H1 (cell line): ENCODE results near the gene CIT. TPM values are rescaled to one million over a fixed set of nuclear protein-coding genes. Genes with fewer than 3 reads are reported as not detected.

ENCODE experiments used
- CTCF ChIA-PET: fragments of 300-600 bp; sonication (Branson Sonifier 250); formaldehyde crosslinking; loops from one replicate; lab custom pipeline; 2021; ENCODE audit not compliant: partially characterized antibody; lab: Charles Lee
- POLR2A ChIA-PET: fragments of 300-600 bp; sonication (Branson Sonifier 250); formaldehyde crosslinking; loops from one replicate; lab custom pipeline; 2021; ENCODE audit warnings: inconsistent platforms; ENCODE audit not compliant: partially characterized antibody; lab: Charles Lee
- DNase-seq, 2 experiments: peaks; one replicate each; pipeline versions ENCODE4 v3.0.0 to v3.0.0-alpha.2; 2010 to 2022; ENCODE audit warnings: low spot score in 2 of 2, low read depth in 1 of 2, mixed read lengths in 1 of 2
- FAIRE-seq: peaks from 2 replicates; lab custom pipeline; 2011; peaks lifted over from hg19 to GRCh38; lab: Jason Lieb, UNC
- H2AFZ ChIP-seq: 2 replicates; pipeline ENCODE4 v1.8.1; 2012; ENCODE audit warnings: low read length, inconsistent platforms
- H2AK5ac ChIP-seq: 2 replicates; pipeline ENCODE4 v1.6.1; 2013; ENCODE audit warnings: low read depth, low read length
- H2BK120ac ChIP-seq: replicated peaks from 2 replicates; pipeline ENCODE3; 2013; ENCODE audit warnings: low read depth, low read length, inconsistent platforms
- H2BK12ac ChIP-seq: 2 replicates; pipeline ENCODE4 v1.6.1; 2013; ENCODE audit warnings: low read depth, low read length
- H2BK15ac ChIP-seq: 2 replicates; pipeline ENCODE4 v1.6.1; 2013; ENCODE audit warnings: low read length
- H2BK20ac ChIP-seq: 2 replicates; pipeline ENCODE4 v1.6.1; 2013; ENCODE audit warnings: low read length
- H2BK5ac ChIP-seq: 2 replicates; pipeline ENCODE4 v1.6.1; 2013; ENCODE audit warnings: low read depth, low read length
- H3K14ac ChIP-seq: 2 replicates; pipeline ENCODE4 v1.6.1; 2013; ENCODE audit warnings: inconsistent platforms; ENCODE audit not compliant: insufficient read length
- H3K18ac ChIP-seq: 2 replicates; pipeline ENCODE4 v1.6.1; 2013; ENCODE audit warnings: low read length; ENCODE audit errors: extremely low read depth
- H3K23ac ChIP-seq: 2 replicates; pipeline ENCODE4 v1.6.1; 2013; ENCODE audit warnings: inconsistent platforms; ENCODE audit not compliant: insufficient read length
- H3K23me2 ChIP-seq: 2 replicates; pipeline ENCODE4 v1.6.1; 2013; ENCODE audit warnings: low read depth, low read length
- H3K27ac ChIP-seq: 2 replicates; pipeline ENCODE4 v1.6.1; 2011; ENCODE audit warnings: low read depth, low read length, inconsistent platforms
- H3K27me3 ChIP-seq, 4 experiments: replicated peaks in 1 of 4; 1 replicate in 1 of 4; 2 replicates in 3 of 4; pipeline versions ENCODE4 v1.6.1 to v1.8.1; 2011 to 2013; ENCODE audit warnings: low read length in 3 of 4, mild to moderate bottlenecking in 3 of 4, inconsistent platforms in 2 of 4, mixed read lengths in 2 of 4, moderate library complexity in 1 of 4; ENCODE audit not compliant: control insufficient read depth in 3 of 4, insufficient read depth in 3 of 4; ENCODE audit errors: extremely low read depth in 1 of 4
- H3K36me3 ChIP-seq, 4 experiments: 2 replicates each; pipeline versions ENCODE4 v1.6.1 to v1.8.1; 2011 to 2013; ENCODE audit warnings: mild to moderate bottlenecking in 4 of 4, low read length in 3 of 4, moderate library complexity in 2 of 4, control low read depth in 1 of 4, inconsistent platforms in 1 of 4; ENCODE audit not compliant: insufficient read depth in 4 of 4, control insufficient read depth in 2 of 4
- H3K4ac ChIP-seq: replicated peaks from 2 replicates; pipeline ENCODE3; 2013; ENCODE audit warnings: low read length, low read depth, mixed read lengths, inconsistent platforms; ENCODE audit not compliant: insufficient read length
- H3K4me1 ChIP-seq, 4 experiments: replicated peaks in 1 of 4; 1 replicate in 1 of 4; 2 replicates in 3 of 4; pipeline versions ENCODE4 v1.6.1 to v1.8.1; 2011 to 2013; ENCODE audit warnings: low read length in 3 of 4, inconsistent platforms in 2 of 4, mixed read lengths in 1 of 4; ENCODE audit not compliant: insufficient read depth in 4 of 4, control insufficient read depth in 3 of 4
- H3K4me2 ChIP-seq, 2 experiments: 2 replicates each; pipeline versions ENCODE4 v1.6.1 to v1.8.1; 2011 to 2013; ENCODE audit warnings: low read depth in 2 of 2, low read length in 2 of 2, control low read depth in 1 of 2, inconsistent platforms in 1 of 2, mild to moderate bottlenecking in 1 of 2; ENCODE audit not compliant: insufficient read depth in 1 of 2
- H3K4me3 ChIP-seq, 4 experiments: fragments of 200-600, 300-600 bp in 1 of 4; sonication (generic), shearing (Covaris generic), sonication (Bioruptor Twin) in 1 of 4; 2 replicates each; pipeline versions ENCODE4 v1.5.1 to v1.8.1; 2011 to 2016; ENCODE audit warnings: low read length in 4 of 4, low read depth in 3 of 4, control low read depth in 2 of 4, inconsistent platforms in 2 of 4, mild to moderate bottlenecking in 2 of 4, mixed read lengths in 1 of 4, moderate library complexity in 1 of 4; ENCODE audit not compliant: insufficient read depth in 2 of 4; ENCODE audit errors: extremely low read depth in 1 of 4
- H3K56ac ChIP-seq: replicated peaks from 2 replicates; pipeline ENCODE3; 2013; ENCODE audit warnings: low read depth, mild to moderate bottlenecking, mixed read lengths, low read length, inconsistent platforms; ENCODE audit not compliant: insufficient read length
- H3K79me1 ChIP-seq: 2 replicates; pipeline ENCODE4 v1.6.1; 2013; ENCODE audit warnings: low read depth, low read length, control low read depth
- H3K79me2 ChIP-seq, 2 experiments: 2 replicates each; pipeline versions ENCODE4 v1.6.1 to v1.8.1; 2012 to 2013; ENCODE audit warnings: low read length in 2 of 2, mild to moderate bottlenecking in 2 of 2, inconsistent platforms in 1 of 2; ENCODE audit not compliant: insufficient read depth in 2 of 2, control insufficient read depth in 1 of 2
- H3K9ac ChIP-seq, 4 experiments: replicated peaks in 1 of 4; 1 replicate in 1 of 4; 2 replicates in 3 of 4; pipeline versions ENCODE4 v1.6.1 to v1.8.1; 2011 to 2013; ENCODE audit warnings: low read depth in 3 of 4, low read length in 3 of 4, control low read depth in 2 of 4, mild to moderate bottlenecking in 2 of 4, moderate library complexity in 2 of 4, inconsistent platforms in 1 of 4; ENCODE audit errors: extremely low read depth in 1 of 4
- H3K9me3 ChIP-seq, 2 experiments: 2 replicates each; pipeline versions ENCODE4 v1.6.1 to v1.8.1; 2012 to 2013; ENCODE audit warnings: mild to moderate bottlenecking in 2 of 2, moderate library complexity in 2 of 2, control low read depth in 1 of 2, inconsistent platforms in 1 of 2, low read depth in 1 of 2, low read length in 1 of 2, mixed read lengths in 1 of 2; ENCODE audit not compliant: insufficient read depth in 2 of 2
- H4K20me1 ChIP-seq, 2 experiments: replicated peaks in 1 of 2; 2 replicates each; pipeline versions ENCODE3 to v1.8.1; 2011 to 2013; ENCODE audit warnings: inconsistent platforms in 2 of 2, low read length in 2 of 2, mild to moderate bottlenecking in 1 of 2; ENCODE audit not compliant: insufficient read depth in 2 of 2, control insufficient read depth in 1 of 2
- H4K5ac ChIP-seq: 2 replicates; pipeline ENCODE4 v1.6.1; 2013; ENCODE audit warnings: low read length, low read depth, mixed read lengths, inconsistent platforms; ENCODE audit not compliant: insufficient read length
- H4K8ac ChIP-seq: 2 replicates; pipeline ENCODE4 v1.8.0; 2013; ENCODE audit warnings: mild to moderate bottlenecking, moderate library complexity, low read length, inconsistent platforms; ENCODE audit not compliant: insufficient read depth; ENCODE audit errors: extremely low read depth
- H4K91ac ChIP-seq: replicated peaks from 2 replicates; pipeline ENCODE3; 2013; ENCODE audit warnings: low read length, mixed read lengths, inconsistent platforms; ENCODE audit not compliant: insufficient read length
- ASH2L ChIP-seq: fragments of 200-600, 300-600 bp; sonication (generic); IDR thresholded peaks from one replicate; pipeline ENCODE4 v1.7.1; 2017; ENCODE audit warnings: low read length
- CHD2 ChIP-seq: IDR thresholded peaks from 2 replicates; pipeline ENCODE4 v1.6.1; 2012; ENCODE audit warnings: low read length, improper control_type of control experiment
- JUN ChIP-seq: IDR thresholded peaks from 2 replicates; pipeline ENCODE4 v1.6.1; 2011; ENCODE audit warnings: low read depth, mild to moderate bottlenecking, improper control_type of control experiment, low read length
- MAFK ChIP-seq: IDR thresholded peaks from 2 replicates; pipeline ENCODE4 v1.6.1; 2012; ENCODE audit warnings: low read depth, mild to moderate bottlenecking, improper control_type of control experiment, low read length
- NRF1 ChIP-seq: IDR thresholded peaks from 2 replicates; pipeline ENCODE4 v1.6.1; 2011; ENCODE audit warnings: mild to moderate bottlenecking, low read depth, low read length, improper control_type of control experiment
- PHF8 ChIP-seq: fragments of 200-600 bp; sonication (generic); conservative IDR thresholded peaks from 2 replicates; pipeline ENCODE4 v1.7.1; 2012; ENCODE audit warnings: low read depth, mild to moderate bottlenecking, inconsistent platforms, low read length, moderate library complexity
- POLR2A ChIP-seq, 2 experiments: IDR thresholded peaks; 1 replicate in 1 of 2; 2 replicates in 1 of 2; pipeline ENCODE4 v1.6.1; 2011; ENCODE audit warnings: low read depth in 2 of 2, low read length in 2 of 2, mild to moderate bottlenecking in 2 of 2; ENCODE audit errors: control extremely low read depth in 1 of 2
- RBBP5 ChIP-seq: IDR thresholded peaks from 2 replicates; pipeline ENCODE4 v1.7.1; 2012; ENCODE audit warnings: low read depth, mild to moderate bottlenecking, inconsistent platforms, low read length, moderate library complexity, borderline replicate concordance
- SIRT6 ChIP-seq: IDR thresholded peaks from one replicate; pipeline ENCODE4 v1.7.1; 2012; ENCODE audit warnings: low read length, inconsistent platforms
- WGBS, 2 experiments: shearing (Covaris generic) in 1 of 2; methylation state at CpG; one replicate each; pipeline versions ENCODE4 v1.1.6 to v1.1.7; 2013 to 2015; ENCODE audit warnings: low lambda C conversion rate in 2 of 2, mixed read lengths in 2 of 2, inconsistent platforms in 1 of 2, low coverage in 1 of 2, missing lambda C conversion rate in 1 of 2; ENCODE audit not compliant: insufficient replicate concordance in 2 of 2, insufficient coverage in 1 of 2, insufficient read length in 1 of 2; ENCODE audit errors: extremely low coverage in 1 of 2, missing lambda C conversion rate in 1 of 2; 5-methylcytosine and 5-hydroxymethylcytosine counted together
- polyA plus RNA-seq, 7 experiments: library from polyadenylated mRNA; depleted of rRNA in 3 of 7; stranded (reverse) in 5 of 7; unstranded in 2 of 7; fragments of >200 nt in 5 of 7; fragments of 200-250 nt in 2 of 7; gene quantifications; 1 replicate in 5 of 7; 2 replicates in 1 of 7; 4 replicates in 1 of 7; pipeline versions ENCODE4 v1.2.1 to v1.2.3, GENCODE V29; 2011 to 2013; ENCODE audit warnings: missing spikeins in 2 of 7, mixed read lengths in 2 of 7
- total RNA-seq: library from RNA; stranded (reverse); fragmentation: NEBNext Ultra II Directional; extraction: Animal tissue kit (Norgen Biotek cat#: 25700); gene quantifications from 2 replicates; pipeline ENCODE4 v1.2.1, GENCODE V29; 2021
- TF ChIP-seq, protein P1 (sequence below): IDR thresholded peaks from 2 replicates; pipeline ENCODE4 v1.6.1; 2011; ENCODE audit warnings: low read depth, mild to moderate bottlenecking, low read length; ENCODE audit not compliant: insufficient read depth

Gene CIT
- total and polyA plus RNA-seq, 2 of the 8 experiments (the other 6 are each of a cell fraction or from before 2014, with no cell fraction given): 17.1 to 60.9 TPM

DNA sequence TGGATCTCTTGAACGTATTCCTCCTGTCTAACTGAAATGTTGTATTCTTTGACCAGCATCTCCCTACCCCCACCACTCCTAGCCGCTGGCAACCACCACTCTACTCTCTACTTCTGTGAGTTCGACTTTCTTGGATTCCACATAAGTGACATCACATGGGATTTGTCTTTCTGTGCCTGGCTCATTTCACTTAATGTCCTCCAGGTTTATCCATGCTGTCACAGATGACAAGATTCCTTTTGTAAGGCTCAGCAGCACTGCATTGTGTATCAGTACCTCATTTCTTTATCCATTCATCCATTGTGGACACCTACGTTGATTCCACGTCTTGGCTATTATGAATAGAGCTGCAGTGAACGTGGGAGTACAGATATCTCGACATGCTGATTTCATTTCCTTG lies 198.7 kb downstream of the CIT start:
- H4K8ac ChIP-seq: no peak overlapping the region
- no peak overlapping the region for H3K14ac ChIP-seq
- no peak overlapping the region for H3K23ac ChIP-seq
- no peak overlapping the region for H2BK20ac ChIP-seq
- no peak overlapping the region for H3K56ac ChIP-seq
- H3K9me3 ChIP-seq: no peaks in the 10 kb centered on the region
- no peak overlapping the region for H2AFZ ChIP-seq
- DNase-seq: no peak
- H3K4me2 ChIP-seq: no peak overlapping the region
- no peak overlapping the region for H2BK12ac ChIP-seq
- H4K5ac ChIP-seq: no peak overlapping the region
- H3K9ac ChIP-seq: no peak overlapping the region
- no peak overlapping the region for H2BK120ac ChIP-seq
- H3K23me2 ChIP-seq: no peaks in the 10 kb centered on the region
- no peaks in the 10 kb centered on the region for H3K79me1 ChIP-seq
- ChIA-PET CTCF (interaction anchor here (1.0 to 2.9 kb wide), 3 partner anchors 10 to 36 kb away, joined by 3 to 14 read pairs (median 4); partner anchors contain the start of gene PRKAB1), POLR2A (interaction anchor here (2.1 kb wide), 1 partner anchor 9 kb away, joined by 6 read pairs; no protein-coding TSS in a partner anchor)
- 92% methylated on average over 7 of the region's 7 CpGs; no CpG with 5 or more reads in 1 of the 2 experiments for WGBS, 2 experiments
- H3K27ac ChIP-seq: no peak overlapping the region
- H3K18ac ChIP-seq: no peak overlapping the region
- peaks cover 34 to 77% (median 69%) of the 10 kb centered on the region in 4 experiments for H3K36me3 ChIP-seq
- H2AK5ac ChIP-seq: no peak overlapping the region
- H3K4ac ChIP-seq: no peak overlapping the region
- H3K79me2 ChIP-seq: no peaks in the 10 kb centered on the region
- H3K27me3 ChIP-seq: no peaks in the 10 kb centered on the region
- H4K20me1 ChIP-seq: peaks cover 7 to 14% of the 10 kb centered on the region in 2 experiments
- H3K4me1 ChIP-seq: peaks cover 0 to 4% (median 0%) of the 10 kb centered on the region in 4 experiments; a peak in 2 of 7 replicates
- no peak for FAIRE-seq
- TF ChIP-seq NRF1 (no peak), POLR2A (IDR thresholded peaks at IDR 0.05; ENCODE audit: control extremely low read depth in 1 of 2, low read depth in 2 of 2, low read length in 2 of 2) (no peak), SIRT6 (no peak), MAFK (no peak), JUN (no peak), RBBP5 (no peak), PHF8 (no peak), ASH2L (no peak), CHD2 (no peak)
- TF ChIP-seq, protein P1, sequence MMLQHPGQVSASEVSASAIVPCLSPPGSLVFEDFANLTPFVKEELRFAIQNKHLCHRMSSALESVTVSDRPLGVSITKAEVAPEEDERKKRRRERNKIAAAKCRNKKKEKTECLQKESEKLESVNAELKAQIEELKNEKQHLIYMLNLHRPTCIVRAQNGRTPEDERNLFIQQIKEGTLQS: no peak
- H3K4me3 ChIP-seq: no peak overlapping the region
- no peak overlapping the region for H2BK5ac ChIP-seq
- no peak overlapping the region for H2BK15ac ChIP-seq
- no peak overlapping the region for H4K91ac ChIP-seq
